ENCODE results near the gene WAPL.

Gene WAPL

GRCh38 chr10:86522510-86522855 is 891 bp upstream of the WAPL start:
- in situ Hi-C loops (cut with HindIII; ENCODE audit: low sequenced_read_pairs): no loop called here
- TF ChIP-seq, protein P1, sequence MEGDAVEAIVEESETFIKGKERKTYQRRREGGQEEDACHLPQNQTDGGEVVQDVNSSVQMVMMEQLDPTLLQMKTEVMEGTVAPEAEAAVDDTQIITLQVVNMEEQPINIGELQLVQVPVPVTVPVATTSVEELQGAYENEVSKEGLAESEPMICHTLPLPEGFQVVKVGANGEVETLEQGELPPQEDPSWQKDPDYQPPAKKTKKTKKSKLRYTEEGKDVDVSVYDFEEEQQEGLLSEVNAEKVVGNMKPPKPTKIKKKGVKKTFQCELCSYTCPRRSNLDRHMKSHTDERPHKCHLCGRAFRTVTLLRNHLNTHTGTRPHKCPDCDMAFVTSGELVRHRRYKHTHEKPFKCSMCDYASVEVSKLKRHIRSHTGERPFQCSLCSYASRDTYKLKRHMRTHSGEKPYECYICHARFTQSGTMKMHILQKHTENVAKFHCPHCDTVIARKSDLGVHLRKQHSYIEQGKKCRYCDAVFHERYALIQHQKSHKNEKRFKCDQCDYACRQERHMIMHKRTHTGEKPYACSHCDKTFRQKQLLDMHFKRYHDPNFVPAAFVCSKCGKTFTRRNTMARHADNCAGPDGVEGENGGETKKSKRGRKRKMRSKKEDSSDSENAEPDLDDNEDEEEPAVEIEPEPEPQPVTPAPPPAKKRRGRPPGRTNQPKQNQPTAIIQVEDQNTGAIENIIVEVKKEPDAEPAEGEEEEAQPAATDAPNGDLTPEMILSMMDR (IDR thresholded peaks at IDR 0.05; ENCODE audit: low read depth, low read length): no peak
- H3K4me3 ChIP-seq (ENCODE audit: low read depth, low read length): peak overlapping the region; percentile 76
- DNase-seq (ENCODE audit: low read depth, low spot score): no peak

- in situ Hi-C loops (cut with HindIII; ENCODE audit: low sequenced_read_pairs): no loop called here
- DNase-seq (ENCODE audit: low read depth, low spot score): peak; percentile 55
- peak overlapping the region; percentile 93 for H3K4me3 ChIP-seq (ENCODE audit: low read depth, low read length)
- TF ChIP-seq, protein P1 (IDR thresholded peaks at IDR 0.05; ENCODE audit: low read depth, low read length): no peak
Measured at GRCh38 chr10:86520871-86521677, 518 bp downstream of the WAPL start.

- TF ChIP-seq, protein P1 (IDR thresholded peaks at IDR 0.05; ENCODE audit: low read depth, low read length): no peak
- in situ Hi-C loops (cut with HindIII; ENCODE audit: low sequenced_read_pairs): no loop called here
- no peak overlapping the region for H3K4me3 ChIP-seq (ENCODE audit: low read depth, low read length)
- no peak for DNase-seq (ENCODE audit: low read depth, low spot score)
Measured at GRCh38 chr10:86518781-86519180, 2.8 kb downstream of the WAPL start.

DNA sequence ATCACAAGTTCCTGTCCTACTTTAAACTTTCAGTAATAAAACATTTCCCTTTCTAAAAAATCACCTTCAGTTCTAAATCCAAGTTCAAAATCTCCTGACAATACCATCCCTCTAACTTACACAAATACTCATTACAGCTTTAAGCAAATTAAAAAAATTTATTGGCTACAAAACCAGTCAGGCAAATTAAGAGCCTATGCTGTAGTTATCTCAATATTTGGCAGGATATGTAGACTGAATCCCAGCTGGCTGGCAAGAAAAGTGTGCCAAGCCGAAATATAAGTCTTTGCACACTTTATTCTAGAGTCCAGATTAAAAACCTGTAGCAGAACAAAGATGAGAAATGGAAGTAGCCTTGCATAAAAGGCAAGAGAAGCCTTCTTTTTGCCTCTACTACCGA is 9.5 kb downstream of the WAPL start:
- TF ChIP-seq, protein P1 (IDR thresholded peaks at IDR 0.05; ENCODE audit: low read depth, low read length): no peak
- no peak overlapping the region for H3K4me3 ChIP-seq (ENCODE audit: low read depth, low read length)
- no peak for DNase-seq (ENCODE audit: low read depth, low spot score)
- in situ Hi-C loops (cut with HindIII; ENCODE audit: low sequenced_read_pairs): no loop called here

GRCh38 chr10:86511027-86511865 is 10.3 kb downstream of the WAPL start:
- no peak overlapping the region for H3K4me3 ChIP-seq (ENCODE audit: low read depth, low read length)
- TF ChIP-seq, protein P1 (IDR thresholded peaks at IDR 0.05; ENCODE audit: low read depth, low read length): no peak
- in situ Hi-C loops (cut with HindIII; ENCODE audit: low sequenced_read_pairs): no loop called here

GRCh38 chr10:86509145-86509544 is 12.4 kb downstream of the WAPL start:
- TF ChIP-seq, protein P1 (IDR thresholded peaks at IDR 0.05; ENCODE audit: low read depth, low read length): no peak
- no peak for DNase-seq (ENCODE audit: low read depth, low spot score)
- in situ Hi-C loops (cut with HindIII; ENCODE audit: low sequenced_read_pairs): no loop called here
- no peak overlapping the region for H3K4me3 ChIP-seq (ENCODE audit: low read depth, low read length)

More at GRCh38 chr10:86511027-86511865, 10.3 kb downstream of the WAPL start:
- no peak for DNase-seq (ENCODE audit: low read depth, low spot score)

Data from astrocyte of the spinal cord (primary cell).